ENCODE measurements around the gene PLEKHG5. TPM values are rescaled to one million over a fixed set of nuclear protein-coding genes. Genes with fewer than 3 reads are reported as not detected.
A peak's percentile ranks its signal among the peaks of the same experiment; 100 is the strongest.
"Not testable (repeated sequence)": the region's sequence is repeated elsewhere in the genome, so short reads cannot be mapped to it uniquely, and the experiment has no call there.

PLEKHG5 gene
- total RNA-seq, 4 donors from 2014 or later: 17.9 to 42.7 (median 37.1) TPM

DNA sequence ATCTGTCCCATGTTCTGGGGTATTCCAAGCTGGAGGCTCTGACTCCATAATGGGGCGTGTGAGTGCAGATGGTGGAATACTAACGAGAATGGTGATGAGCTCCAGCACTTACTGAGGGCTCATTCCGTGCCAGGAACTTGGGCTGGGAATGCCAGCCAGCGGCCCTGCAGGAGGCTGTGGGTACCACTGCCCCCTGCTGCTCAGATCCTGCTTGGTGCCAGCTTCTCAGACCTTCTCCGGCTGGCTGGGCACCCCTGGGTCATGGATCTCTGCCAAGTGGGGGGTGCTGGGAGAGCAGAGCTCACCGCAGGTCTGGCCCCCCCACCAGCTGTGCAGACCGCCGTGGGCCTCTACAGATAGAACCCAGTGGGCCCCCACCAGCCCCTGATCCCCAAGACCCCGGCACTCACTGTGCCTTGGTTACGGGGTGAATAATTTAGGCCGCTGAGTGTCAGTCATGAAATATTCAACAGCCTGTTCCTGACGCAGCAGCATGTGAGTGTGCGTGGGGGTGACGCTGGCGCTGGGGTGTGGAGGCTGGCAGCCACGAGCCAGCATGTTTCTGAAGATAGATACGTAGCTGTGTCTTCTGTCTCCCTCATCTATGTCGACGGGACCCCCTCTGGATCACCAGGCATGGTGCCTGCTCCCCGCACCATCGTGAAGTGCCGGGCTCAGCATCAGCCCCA, 54.3 kb downstream of the PLEKHG5 start:
- H3K36me3 ChIP-seq; intact Hi-C loops (cut with DNase I; ENCODE audit: low total_unique reads); H3K4me3 ChIP-seq; in situ Hi-C loops (cut with MboI; ENCODE audit: low pct_ligation_motif_present in 1 of 4, low pct_unique_long_range_greater_than_20kb in 1 of 4, low sequenced_read_pairs in 3 of 4); H3K27ac ChIP-seq; DNase-seq; H3K9me3 ChIP-seq: not testable (repeated sequence)
- Histone ChIP-seq H3K27me3 (peaks cover 29% of the 10 kb centered on the region), H3K4me1 (peaks cover 0 to 13% (median 11%) of the 10 kb centered on the region in 4 donors)
- WGBS, 2 donors (ENCODE audit: low coverage in 1 of 2): 47% methylated on average over 21 of the region's 22 CpGs; no CpG with 5 or more reads in 1 of the 2 donors
- TF ChIP-seq, protein P1, sequence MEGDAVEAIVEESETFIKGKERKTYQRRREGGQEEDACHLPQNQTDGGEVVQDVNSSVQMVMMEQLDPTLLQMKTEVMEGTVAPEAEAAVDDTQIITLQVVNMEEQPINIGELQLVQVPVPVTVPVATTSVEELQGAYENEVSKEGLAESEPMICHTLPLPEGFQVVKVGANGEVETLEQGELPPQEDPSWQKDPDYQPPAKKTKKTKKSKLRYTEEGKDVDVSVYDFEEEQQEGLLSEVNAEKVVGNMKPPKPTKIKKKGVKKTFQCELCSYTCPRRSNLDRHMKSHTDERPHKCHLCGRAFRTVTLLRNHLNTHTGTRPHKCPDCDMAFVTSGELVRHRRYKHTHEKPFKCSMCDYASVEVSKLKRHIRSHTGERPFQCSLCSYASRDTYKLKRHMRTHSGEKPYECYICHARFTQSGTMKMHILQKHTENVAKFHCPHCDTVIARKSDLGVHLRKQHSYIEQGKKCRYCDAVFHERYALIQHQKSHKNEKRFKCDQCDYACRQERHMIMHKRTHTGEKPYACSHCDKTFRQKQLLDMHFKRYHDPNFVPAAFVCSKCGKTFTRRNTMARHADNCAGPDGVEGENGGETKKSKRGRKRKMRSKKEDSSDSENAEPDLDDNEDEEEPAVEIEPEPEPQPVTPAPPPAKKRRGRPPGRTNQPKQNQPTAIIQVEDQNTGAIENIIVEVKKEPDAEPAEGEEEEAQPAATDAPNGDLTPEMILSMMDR (IDR thresholded peaks at IDR 0.05): peak in 2 of 5 experiments; percentile 15 to 18

DNA sequence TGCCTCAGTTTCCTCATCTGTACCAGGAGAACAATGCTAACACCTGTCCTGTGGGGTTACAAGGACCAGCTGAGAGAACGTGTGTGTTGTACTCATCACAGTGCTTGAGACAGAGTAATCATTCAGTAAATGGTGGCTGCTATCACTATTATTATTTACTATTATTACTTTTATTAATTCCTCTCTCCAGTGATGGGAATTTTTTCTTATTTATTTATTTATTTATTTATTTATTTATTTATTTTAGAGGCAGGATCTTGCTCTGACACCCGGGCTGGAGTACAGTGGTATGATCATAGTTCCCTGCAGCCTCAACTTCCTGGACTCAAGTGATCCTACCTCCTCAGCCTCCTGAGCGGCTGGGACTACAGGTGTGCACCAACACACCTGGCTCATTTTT, 55.2 kb downstream of the PLEKHG5 start:
- in situ Hi-C loops (cut with MboI; ENCODE audit: low pct_ligation_motif_present in 1 of 4, low pct_unique_long_range_greater_than_20kb in 1 of 4, low sequenced_read_pairs in 3 of 4); DNase-seq; H3K27ac ChIP-seq; intact Hi-C loops (cut with DNase I; ENCODE audit: low total_unique reads); H3K36me3 ChIP-seq; H3K9me3 ChIP-seq; H3K4me3 ChIP-seq: not testable (repeated sequence)
- H3K27me3 ChIP-seq: peaks cover 28% of the 10 kb centered on the region
- H3K4me1 ChIP-seq: peaks cover 0 to 13% (median 11%) of the 10 kb centered on the region in 4 donors
- WGBS, 2 donors (ENCODE audit: low coverage in 1 of 2): 69 to 92% methylated on average over 2 to 3 of the region's 3 CpGs

DNA sequence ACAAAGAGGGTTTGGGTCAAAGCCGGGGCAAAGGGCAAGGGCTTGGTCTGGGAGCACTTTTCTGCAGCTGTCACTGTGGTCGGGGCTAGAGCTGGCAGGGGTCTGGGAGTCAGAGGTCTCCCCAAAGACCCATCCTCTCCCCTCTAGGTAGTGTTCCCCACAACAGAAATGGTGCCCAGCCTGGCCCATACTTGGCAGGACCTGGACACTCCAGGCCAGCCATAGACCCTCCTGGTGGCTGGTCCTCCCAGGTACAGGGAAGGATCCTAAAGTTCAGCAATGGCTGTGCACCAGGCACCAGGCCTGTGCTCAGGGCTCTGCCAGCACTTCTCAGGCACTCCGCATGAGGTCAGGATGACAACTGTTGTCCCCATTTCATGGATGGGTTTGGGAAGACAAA, 55.9 kb downstream of the PLEKHG5 start:
- 90% methylated on average over 1 of the region's 3 CpGs; no CpG with 5 or more reads in 1 of the 2 donors for WGBS, 2 donors (ENCODE audit: low coverage in 1 of 2)
- intact Hi-C loops (cut with DNase I; ENCODE audit: low total_unique reads): no loop called here
- in situ Hi-C loops (cut with MboI; ENCODE audit: low pct_ligation_motif_present in 1 of 4, low pct_unique_long_range_greater_than_20kb in 1 of 4, low sequenced_read_pairs in 3 of 4): no loop called here

DNA sequence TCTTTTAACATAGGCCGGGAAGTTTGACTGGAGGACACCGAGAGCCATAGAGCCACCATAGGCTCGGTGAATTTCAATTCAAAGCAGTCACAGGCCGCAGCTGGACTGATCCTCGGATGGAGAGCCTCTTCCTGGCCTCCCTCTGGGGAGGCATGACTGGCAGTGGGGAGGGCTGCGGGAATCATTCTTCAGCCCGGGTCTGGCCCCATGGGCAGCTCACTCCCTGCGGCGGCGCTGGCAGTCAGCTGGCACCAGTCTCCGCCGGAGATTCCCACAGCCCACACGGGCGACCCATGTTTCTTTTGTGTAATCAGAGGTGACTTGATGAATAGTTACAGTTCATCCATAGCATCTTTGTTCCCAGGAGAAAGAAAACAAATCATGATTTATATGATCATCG, 56.3 kb downstream of the PLEKHG5 start:
- WGBS, 2 donors (ENCODE audit: low coverage in 1 of 2): 60 to 79% methylated on average over 4 to 15 of the region's 15 CpGs
- in situ Hi-C loops (cut with MboI; ENCODE audit: low pct_ligation_motif_present in 1 of 4, low pct_unique_long_range_greater_than_20kb in 1 of 4, low sequenced_read_pairs in 3 of 4): no loop called here
- Histone ChIP-seq H3K36me3 (no peaks in the 10 kb centered on the region), H3K4me1 (peaks cover 0 to 4% (median 3%) of the 10 kb centered on the region in 4 donors), H3K4me3 (no peak overlapping the region), H3K27ac (no peak overlapping the region), H3K9me3 (no peaks in the 10 kb centered on the region), H3K27me3 (peaks cover 17% of the 10 kb centered on the region)
- no peak for DNase-seq
- TF ChIP-seq POLR2AphosphoS5 (IDR thresholded peaks at IDR 0.05): no peak
- no peak for TF ChIP-seq EP300 (IDR thresholded peaks at IDR 0.05; ENCODE audit: low read depth)
- TF ChIP-seq, protein P1 (IDR thresholded peaks at IDR 0.05): no peak
- TF ChIP-seq POLR2A (IDR thresholded peaks at IDR 0.05): no peak
- intact Hi-C loops (cut with DNase I; ENCODE audit: low total_unique reads): no loop called here

More for the DNA sequence above, 55.9 kb downstream of the PLEKHG5 start:
- Histone ChIP-seq H3K27ac (no peak overlapping the region), H3K36me3 (no peaks in the 10 kb centered on the region), H3K4me3 (no peak overlapping the region), H3K4me1 (peaks cover 0 to 8% (median 8%) of the 10 kb centered on the region in 4 donors), H3K27me3 (peaks cover 21% of the 10 kb centered on the region), H3K9me3 (no peaks in the 10 kb centered on the region)
- TF ChIP-seq, protein P1 (IDR thresholded peaks at IDR 0.05): no peak
- TF ChIP-seq POLR2AphosphoS5 (IDR thresholded peaks at IDR 0.05) (no peak), POLR2A (IDR thresholded peaks at IDR 0.05) (no peak), EP300 (IDR thresholded peaks at IDR 0.05; ENCODE audit: low read depth) (no peak)
- DNase-seq: no peak

DNA sequence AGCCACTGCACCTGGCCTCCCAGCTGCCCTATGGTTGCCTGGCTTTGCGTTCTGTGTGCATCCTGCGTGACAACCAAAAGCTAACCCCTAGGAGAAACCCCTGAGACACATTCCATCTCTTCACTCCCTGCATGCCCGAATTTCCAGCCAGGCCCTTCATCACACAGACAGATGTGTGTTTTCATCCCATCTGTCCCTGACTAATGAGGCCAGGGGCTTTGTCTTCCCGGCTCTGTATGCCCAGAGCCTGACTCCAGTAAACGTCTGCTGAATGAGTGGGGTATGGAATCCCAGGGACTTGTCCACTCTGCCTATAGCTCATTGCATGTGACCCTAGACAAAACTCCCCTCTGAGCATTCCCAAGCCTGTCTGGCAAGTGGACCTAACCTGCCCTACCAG, 57.3 kb downstream of the PLEKHG5 start:
- no peaks in the 10 kb centered on the region for H3K4me1 ChIP-seq
- H3K36me3 ChIP-seq: no peaks in the 10 kb centered on the region
- peaks cover 12% of the 10 kb centered on the region for H3K27me3 ChIP-seq
- no peak for TF ChIP-seq POLR2AphosphoS5 (IDR thresholded peaks at IDR 0.05)
- no peak for TF ChIP-seq POLR2A (IDR thresholded peaks at IDR 0.05)
- TF ChIP-seq EP300 (IDR thresholded peaks at IDR 0.05; ENCODE audit: low read depth): no peak
- TF ChIP-seq, protein P1 (IDR thresholded peaks at IDR 0.05): no peak
- DNase-seq: no peak
- H3K27ac ChIP-seq: no peak overlapping the region
- H3K9me3 ChIP-seq: no peaks in the 10 kb centered on the region
- in situ Hi-C loops (cut with MboI; ENCODE audit: low pct_ligation_motif_present in 1 of 4, low pct_unique_long_range_greater_than_20kb in 1 of 4, low sequenced_read_pairs in 3 of 4) (no loop called here), intact Hi-C loops (cut with DNase I; ENCODE audit: low total_unique reads) (no loop called here)
- WGBS, 2 donors (ENCODE audit: low coverage in 1 of 2): 77% methylated on average over 5 of the region's 5 CpGs; no CpG with 5 or more reads in 1 of the 2 donors
- H3K4me3 ChIP-seq: no peak overlapping the region

DNA sequence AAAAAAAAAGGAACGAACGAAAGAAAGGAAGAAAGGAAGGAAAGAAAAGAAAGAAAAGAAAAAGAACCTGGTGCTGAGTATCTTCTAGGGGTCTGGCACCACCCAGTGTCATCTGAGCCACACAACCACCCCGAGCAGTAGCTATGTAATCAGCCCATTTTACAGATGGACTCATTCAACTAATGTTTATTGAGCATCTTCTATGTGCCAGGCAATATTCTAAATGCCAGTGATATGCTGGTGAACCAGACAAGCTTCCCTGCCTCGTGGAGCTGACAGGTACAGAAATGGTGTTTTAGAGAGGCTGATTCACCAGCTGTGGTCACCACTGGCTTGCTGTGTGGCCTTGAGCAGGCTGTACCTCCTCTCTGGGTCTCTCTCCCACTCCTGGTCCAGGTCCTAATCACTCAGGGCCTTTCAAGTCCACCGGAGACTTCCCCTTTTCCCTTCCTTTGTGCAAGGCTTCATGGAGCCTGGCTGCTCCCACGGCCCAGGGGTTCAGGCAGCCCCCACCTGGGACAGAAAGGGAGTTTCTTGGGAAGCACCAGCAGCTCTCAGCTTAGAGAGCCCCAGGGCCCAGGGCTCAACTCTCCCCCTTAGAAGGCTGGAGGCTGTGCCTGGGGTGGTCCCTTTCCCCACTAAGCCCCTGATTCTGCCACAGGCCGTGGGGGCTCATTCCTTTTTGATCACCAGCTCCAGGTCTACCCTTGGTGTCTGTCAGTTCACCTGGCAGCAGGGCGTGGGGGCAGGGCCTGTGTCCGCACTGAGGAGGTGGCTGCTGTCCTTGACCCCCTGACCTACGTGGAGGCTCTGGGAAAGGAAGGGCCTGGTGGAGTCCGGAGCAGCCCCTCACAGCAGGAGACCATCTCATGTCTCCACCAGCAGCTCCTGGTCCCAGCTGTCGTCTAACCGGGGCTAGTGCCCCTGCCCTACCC, 59.6 kb downstream of the PLEKHG5 start:
- H3K4me3 ChIP-seq; intact Hi-C loops (cut with DNase I; ENCODE audit: low total_unique reads); H3K27ac ChIP-seq; H3K9me3 ChIP-seq; H3K36me3 ChIP-seq; DNase-seq; in situ Hi-C loops (cut with MboI; ENCODE audit: low pct_ligation_motif_present in 1 of 4, low pct_unique_long_range_greater_than_20kb in 1 of 4, low sequenced_read_pairs in 3 of 4): not testable (repeated sequence)
- H3K27me3 ChIP-seq: peaks cover 23% of the 10 kb centered on the region
- H3K4me1 ChIP-seq: peaks cover 0 to 18% (median 14%) of the 10 kb centered on the region in 4 donors
- 74 to 96% methylated on average over 3 to 13 of the region's 13 CpGs for WGBS, 2 donors (ENCODE audit: low coverage in 1 of 2)

All from transverse colon (tissue), 4 donors.